SK-MEL-5 (cell line): Measurements from ENCODE around the gene LRRC9. TPM values are rescaled to one million over a fixed set of nuclear protein-coding genes. Genes with fewer than 3 reads are reported as not detected.
A peak's percentile ranks its signal among the peaks of the same experiment; 100 is the strongest.
"Not testable (repeated sequence)": the region's sequence is repeated elsewhere in the genome, so short reads cannot be mapped to it uniquely, and the experiment has no call there.

Experiments used
- DNase-seq: peaks from one replicate; pipeline ENCODE4 v3.0.0-alpha.2; 2016; ENCODE audit warnings: low read depth, low spot score
- in situ Hi-C: cut with HindIII; loops from 2 replicates; pipeline ENCODE4 v1.10.0; 2016; ENCODE audit warnings: low sequenced_read_pairs, high pct_unique_total_duplicates, low pct_unique_long_range_greater_than_20kb
- total RNA-seq: library from RNA; depleted of rRNA; stranded (reverse); fragments of >200 nt; shearing (Covaris generic); gene quantifications from 2 replicates; pipeline ENCODE4 v1.2.3, GENCODE V29; 2014; rRNA removed

LRRC9 gene
- total RNA-seq, 1 experiment from 2014 or later, result not detected

DNA sequence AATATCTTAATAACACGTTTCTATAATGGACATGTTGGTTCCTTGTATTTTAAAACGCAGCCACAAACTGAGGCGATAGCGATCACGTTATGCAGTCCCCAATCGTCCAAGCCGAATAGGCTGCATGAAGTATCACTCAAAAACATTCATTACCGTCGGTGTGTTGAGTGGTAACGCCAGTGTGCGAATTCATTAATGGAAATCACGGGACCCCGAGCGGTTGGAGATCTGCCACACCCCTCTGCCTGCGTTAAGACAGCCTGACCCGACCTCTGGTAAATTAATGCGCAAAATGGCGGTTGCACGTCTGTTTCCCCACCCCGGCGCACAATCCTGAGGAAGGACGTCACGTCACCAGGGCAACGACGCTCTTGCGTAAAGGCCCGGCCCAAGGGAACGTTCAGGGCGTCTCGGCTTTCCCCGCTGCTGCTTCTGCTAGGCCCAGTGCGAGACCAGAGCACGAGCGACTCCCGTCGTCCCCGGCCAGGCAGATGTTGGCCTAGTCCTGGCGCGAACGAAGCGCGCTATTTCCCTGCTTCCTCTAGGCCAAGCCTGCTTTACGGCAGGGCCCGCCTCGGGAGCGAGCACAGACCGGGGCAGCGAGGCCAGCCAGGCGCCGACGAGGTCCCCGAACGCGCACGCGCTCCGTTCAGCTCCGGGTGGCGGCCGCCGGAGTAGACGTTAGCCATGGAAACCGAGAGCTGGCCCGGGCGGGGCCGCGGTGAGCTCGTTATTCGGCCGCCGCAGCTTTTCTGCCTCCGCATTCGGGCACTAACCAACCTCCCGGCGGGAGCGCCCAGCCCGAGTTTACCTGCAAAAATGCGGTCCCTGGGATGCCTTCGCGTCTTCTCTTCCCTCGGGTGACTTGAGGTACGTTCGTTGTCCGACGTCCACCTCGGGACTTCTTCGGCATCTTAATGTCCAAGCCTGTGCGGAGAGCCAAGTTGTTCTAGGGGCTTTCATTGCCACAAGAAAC lies 171.9 kb downstream of the LRRC9 start, which contains the start of gene PCNX4:
PCNX4 (plus strand) TSS at position 374 of the 976 bp plus-strand sequence. CDS start 15,716 bp downstream, outside the sequence.
- DNase-seq, result peak; percentile 98
- in situ Hi-C loops, result no loop called here

DNA sequence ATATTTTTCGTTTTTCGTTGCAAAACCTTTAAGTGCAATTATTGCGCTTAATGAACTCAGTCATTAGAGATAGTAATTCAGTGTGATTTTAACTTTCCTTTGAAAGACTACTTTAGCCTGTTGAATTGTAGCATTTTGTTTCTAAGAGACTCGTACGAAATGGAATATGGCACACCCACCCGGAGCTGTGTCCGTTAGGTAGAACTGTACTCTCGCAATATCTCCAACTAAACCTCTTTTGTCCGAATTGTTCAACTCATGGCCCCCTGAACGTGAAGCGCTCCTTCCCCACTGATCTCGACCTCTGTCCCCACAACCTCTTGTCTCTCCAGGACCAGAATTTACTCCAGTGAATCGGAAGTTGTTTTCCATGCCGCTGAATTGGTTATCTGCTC lies 172.6 kb downstream of the LRRC9 start:
- in situ Hi-C loops, result no loop called here
- peak; percentile 32 for DNase-seq

DNA sequence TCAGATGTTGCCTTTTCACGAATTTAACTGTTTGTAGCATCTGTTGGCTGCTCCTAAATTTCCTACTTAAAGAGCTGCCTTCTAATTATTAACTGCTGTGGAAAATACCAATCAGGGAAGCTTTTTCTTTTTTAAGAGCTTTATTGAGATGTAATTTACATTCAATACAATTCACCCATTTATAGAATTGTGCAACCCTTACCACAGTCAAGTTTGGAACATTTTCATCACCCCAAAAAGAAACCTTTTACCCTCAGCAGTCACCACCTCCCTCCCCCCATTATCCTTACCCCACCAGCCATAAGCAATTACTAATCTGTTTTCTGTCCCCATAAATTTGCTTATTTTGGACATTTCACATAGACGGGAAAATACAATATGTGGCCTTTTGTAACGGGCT lies 173.1 kb downstream of the LRRC9 start:
- in situ Hi-C loops, result no loop called here
- DNase-seq, result no peak

DNA sequence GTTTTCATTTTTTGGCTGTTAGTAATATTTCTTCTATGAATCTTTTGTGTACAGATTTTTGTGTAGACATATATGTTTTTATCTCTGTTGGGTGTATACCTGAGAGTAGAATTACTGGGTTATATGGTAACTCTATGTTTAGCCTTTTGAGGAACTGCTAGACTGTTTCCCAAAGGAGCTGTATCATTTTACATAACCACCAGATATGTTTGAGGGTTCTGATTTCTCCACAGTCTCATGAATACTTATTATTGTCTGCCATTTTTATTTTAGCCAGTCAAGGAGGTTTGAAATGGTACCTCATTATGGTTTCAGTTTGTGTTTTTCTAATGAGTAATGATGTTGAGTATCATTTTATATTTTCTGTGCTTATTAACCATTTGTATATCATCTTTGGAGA lies 173.7 kb downstream of the LRRC9 start:
- no peak for DNase-seq

GRCh38 chr14:60094306-60094897 lies 174.5 kb downstream of the LRRC9 start:
- in situ Hi-C loops, result no loop called here
- DNase-seq, result peak; percentile 65

More for the DNA sequence above, 173.7 kb downstream of the LRRC9 start:
- in situ Hi-C loops, result no loop called here

- in situ Hi-C loops, result no loop called here
Measured at GRCh38 chr14:60095231-60095630, 175.3 kb downstream of the LRRC9 start.

GRCh38 chr14:60095781-60096450 lies 176.0 kb downstream of the LRRC9 start:
- no peak for DNase-seq
- in situ Hi-C loops, result no loop called here

More at GRCh38 chr14:60095231-60095630, 175.3 kb downstream of the LRRC9 start:
- DNase-seq, result no peak

DNA sequence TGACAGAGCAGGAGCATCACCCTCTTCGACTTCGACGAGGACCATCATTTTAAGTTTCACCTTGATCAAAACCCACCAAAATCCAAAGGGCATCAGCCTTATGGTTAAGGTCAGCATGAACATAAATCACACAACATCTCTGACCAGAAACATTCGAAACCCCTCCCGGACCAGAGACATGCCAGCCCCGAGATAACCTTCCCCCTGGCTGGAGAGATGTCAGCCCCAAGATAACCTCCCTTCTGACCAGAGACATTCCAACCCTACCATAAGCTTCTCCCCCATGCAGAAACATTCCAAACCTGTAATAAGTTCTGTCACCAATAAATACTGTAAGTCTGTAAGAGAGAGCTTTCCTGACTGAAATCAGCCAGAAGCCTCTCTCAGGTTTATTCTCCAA lies 178.0 kb downstream of the LRRC9 start:
- no peak for DNase-seq
- in situ Hi-C loops, result no loop called here

DNA sequence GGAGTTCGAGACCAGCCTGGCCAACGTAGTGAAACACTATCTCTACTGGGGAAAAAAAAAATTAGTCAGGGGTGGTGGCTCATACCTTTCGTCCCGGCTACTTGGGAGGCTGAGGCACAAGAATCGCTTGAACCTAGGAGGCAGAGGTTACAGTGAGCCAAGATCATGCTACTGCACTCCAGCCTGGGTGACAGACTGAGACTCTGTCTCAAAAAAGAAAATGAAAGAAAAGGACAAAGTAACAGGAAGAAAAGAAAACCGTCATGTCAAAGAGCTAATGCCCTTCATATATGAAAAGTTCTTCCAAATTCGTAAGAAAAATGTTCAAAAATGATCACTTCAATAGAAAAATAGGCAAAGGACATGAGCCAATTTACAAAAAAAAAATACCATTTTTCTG lies 179.9 kb downstream of the LRRC9 start:
- in situ Hi-C loops, DNase-seq: not testable (repeated sequence)

- in situ Hi-C loops, result no loop called here
- peak; percentile 40 for DNase-seq
Measured at GRCh38 chr14:60101786-60102185, 181.8 kb downstream of the LRRC9 start.

- no peak for DNase-seq
- in situ Hi-C loops, result no loop called here
Measured at GRCh38 chr14:60102389-60102788, 182.4 kb downstream of the LRRC9 start.

DNA sequence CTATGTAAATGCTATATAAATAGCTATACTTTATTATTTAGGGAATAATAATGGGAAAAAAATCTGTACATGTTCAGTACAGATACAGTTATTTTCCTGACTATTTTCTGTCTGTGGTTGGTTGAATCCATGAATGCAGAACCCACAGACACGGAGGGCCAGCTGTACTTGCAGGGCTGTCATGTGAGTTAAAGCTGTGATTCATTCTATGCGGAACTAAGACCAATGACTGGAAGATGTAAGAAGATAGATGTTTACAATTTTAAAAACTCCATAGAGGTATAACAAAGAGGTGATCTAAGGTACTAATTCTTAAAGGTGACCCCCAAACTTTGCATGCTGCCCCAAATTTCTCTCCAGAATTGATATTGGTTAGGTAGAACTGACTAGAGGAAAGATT lies 186.4 kb downstream of the LRRC9 start:
- peak; percentile 67 for DNase-seq
- in situ Hi-C loops, result no loop called here

GRCh38 chr14:60107477-60107876 lies 187.5 kb downstream of the LRRC9 start:
- in situ Hi-C loops, result no loop called here
- DNase-seq, result no peak

DNA sequence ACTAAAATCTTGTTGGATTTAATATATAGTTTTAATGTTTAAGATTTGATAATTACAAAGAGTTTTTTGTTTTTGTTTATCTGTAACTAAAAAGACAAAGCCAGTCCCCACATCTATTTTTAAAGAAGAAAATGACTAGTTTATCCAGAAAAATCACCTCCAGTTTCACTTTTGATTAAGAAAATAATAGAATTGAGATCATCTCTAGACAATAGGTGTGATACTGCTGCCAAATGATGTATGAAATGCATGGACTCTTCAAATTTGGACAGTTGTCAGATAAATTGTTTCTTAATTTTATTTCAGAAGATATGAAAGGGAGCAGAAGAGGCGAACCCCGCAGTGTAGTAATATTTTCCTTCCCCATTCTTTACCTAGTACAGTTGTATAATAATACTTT lies 191.8 kb downstream of the LRRC9 start:
- DNase-seq, result no peak
- in situ Hi-C loops, result no loop called here

Other genes starting within 250 kb of the LRRC9 start
- gene RTN1, start 49.4 kb upstream of the LRRC9 start, total RNA-seq, result not detected in 2 replicates
- 54.8 and 55.1 TPM in 2 replicates for gene PCNX4, start 171.8 kb downstream of the LRRC9 start, total RNA-seq
- 103 and 110 TPM in 2 replicates for gene DHRS7, start 245.3 kb downstream of the LRRC9 start, total RNA-seq